ENCODE data around the gene JUNB. TPM values are rescaled to one million over a fixed set of nuclear protein-coding genes. Genes with fewer than 3 reads are reported as not detected.

Gene JUNB
- total and polyA plus RNA-seq, 2 of the 13 experiments (the other 11 are each of a cell fraction or from before 2014, with no cell fraction given): 7.7 to 8.2 TPM

DNA sequence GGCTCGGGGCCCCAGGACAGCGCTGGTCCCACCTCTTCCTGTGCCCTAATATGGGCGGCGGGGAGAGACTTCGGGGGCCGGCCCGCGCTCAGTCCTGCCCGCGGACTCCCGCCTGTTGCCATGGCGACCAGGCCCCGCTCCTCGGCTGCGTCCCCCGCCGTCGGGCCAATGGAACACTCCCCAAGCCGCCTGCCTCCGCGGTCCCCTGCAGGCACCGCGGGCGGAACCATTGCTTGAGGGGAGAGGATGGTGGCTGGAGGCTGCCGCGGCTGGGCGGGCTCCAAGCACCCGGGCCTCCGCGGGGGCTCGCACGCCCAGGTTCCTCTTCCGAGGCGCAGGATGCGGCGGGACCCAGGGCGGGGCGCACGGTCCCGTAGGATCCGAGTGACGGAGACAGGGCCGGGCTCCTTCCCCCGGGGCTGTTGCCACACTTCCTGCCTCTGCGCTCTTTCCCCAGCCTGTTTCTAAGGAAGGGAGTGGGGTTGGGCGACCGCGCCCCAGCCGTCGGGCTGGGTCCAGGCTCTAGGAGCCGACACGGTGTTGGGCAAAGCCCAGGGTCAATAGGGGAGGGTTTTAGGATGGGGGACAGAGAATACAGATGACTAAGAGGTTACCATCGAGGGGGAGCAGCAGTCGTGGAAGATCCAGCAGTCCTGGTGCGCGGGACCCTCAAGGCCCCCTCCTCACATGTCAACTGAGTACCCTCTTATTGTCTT lies 1.2 kb upstream of the JUNB start (continued):
- TF ChIP-seq HNF1A (IDR thresholded peaks at IDR 0.05; ENCODE audit: low read depth) (no peak), HNF1A (CRISPR knock-in tag; IDR thresholded peaks at IDR 0.05; ENCODE audit: borderline replicate concordance) (no peak), U2AF2 (IDR thresholded peaks at IDR 0.05; ENCODE audit: low read depth, low read length) (peak; percentile 93; the same call in 1 of the 2 replicates), ZNF639 (CRISPR knock-in tag; conservative IDR thresholded peaks at IDR 0.05) (peak; percentile 54; the same call in 1 of the 2 replicates), KAT8 (CRISPR knock-in tag; IDR thresholded peaks at IDR 0.05) (peak; percentile 61), ELF3 (CRISPR knock-in tag; IDR thresholded peaks at IDR 0.05) (no peak; the same call in 1 of the 2 replicates), ZNF614 (CRISPR knock-in tag; IDR thresholded peaks at IDR 0.05; ENCODE audit: borderline replicate concordance) (0 out of 2 replicates have a peak, but pooled peaks have one; percentile 30), TBP (CRISPR knock-in tag; IDR thresholded peaks at IDR 0.05) (no peak), ISX (CRISPR knock-in tag; conservative IDR thresholded peaks at IDR 0.05) (no peak), ZNF598 (CRISPR knock-in tag; IDR thresholded peaks at IDR 0.05; ENCODE audit: borderline replicate concordance) (no peak)
- TF ChIP-seq, protein P1, sequence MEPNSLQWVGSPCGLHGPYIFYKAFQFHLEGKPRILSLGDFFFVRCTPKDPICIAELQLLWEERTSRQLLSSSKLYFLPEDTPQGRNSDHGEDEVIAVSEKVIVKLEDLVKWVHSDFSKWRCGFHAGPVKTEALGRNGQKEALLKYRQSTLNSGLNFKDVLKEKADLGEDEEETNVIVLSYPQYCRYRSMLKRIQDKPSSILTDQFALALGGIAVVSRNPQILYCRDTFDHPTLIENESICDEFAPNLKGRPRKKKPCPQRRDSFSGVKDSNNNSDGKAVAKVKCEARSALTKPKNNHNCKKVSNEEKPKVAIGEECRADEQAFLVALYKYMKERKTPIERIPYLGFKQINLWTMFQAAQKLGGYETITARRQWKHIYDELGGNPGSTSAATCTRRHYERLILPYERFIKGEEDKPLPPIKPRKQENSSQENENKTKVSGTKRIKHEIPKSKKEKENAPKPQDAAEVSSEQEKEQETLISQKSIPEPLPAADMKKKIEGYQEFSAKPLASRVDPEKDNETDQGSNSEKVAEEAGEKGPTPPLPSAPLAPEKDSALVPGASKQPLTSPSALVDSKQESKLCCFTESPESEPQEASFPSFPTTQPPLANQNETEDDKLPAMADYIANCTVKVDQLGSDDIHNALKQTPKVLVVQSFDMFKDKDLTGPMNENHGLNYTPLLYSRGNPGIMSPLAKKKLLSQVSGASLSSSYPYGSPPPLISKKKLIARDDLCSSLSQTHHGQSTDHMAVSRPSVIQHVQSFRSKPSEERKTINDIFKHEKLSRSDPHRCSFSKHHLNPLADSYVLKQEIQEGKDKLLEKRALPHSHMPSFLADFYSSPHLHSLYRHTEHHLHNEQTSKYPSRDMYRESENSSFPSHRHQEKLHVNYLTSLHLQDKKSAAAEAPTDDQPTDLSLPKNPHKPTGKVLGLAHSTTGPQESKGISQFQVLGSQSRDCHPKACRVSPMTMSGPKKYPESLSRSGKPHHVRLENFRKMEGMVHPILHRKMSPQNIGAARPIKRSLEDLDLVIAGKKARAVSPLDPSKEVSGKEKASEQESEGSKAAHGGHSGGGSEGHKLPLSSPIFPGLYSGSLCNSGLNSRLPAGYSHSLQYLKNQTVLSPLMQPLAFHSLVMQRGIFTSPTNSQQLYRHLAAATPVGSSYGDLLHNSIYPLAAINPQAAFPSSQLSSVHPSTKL (CRISPR knock-in tag; IDR thresholded peaks at IDR 0.05): no peak; the same call in 1 of the 2 replicates
- TF ChIP-seq, protein P2, sequence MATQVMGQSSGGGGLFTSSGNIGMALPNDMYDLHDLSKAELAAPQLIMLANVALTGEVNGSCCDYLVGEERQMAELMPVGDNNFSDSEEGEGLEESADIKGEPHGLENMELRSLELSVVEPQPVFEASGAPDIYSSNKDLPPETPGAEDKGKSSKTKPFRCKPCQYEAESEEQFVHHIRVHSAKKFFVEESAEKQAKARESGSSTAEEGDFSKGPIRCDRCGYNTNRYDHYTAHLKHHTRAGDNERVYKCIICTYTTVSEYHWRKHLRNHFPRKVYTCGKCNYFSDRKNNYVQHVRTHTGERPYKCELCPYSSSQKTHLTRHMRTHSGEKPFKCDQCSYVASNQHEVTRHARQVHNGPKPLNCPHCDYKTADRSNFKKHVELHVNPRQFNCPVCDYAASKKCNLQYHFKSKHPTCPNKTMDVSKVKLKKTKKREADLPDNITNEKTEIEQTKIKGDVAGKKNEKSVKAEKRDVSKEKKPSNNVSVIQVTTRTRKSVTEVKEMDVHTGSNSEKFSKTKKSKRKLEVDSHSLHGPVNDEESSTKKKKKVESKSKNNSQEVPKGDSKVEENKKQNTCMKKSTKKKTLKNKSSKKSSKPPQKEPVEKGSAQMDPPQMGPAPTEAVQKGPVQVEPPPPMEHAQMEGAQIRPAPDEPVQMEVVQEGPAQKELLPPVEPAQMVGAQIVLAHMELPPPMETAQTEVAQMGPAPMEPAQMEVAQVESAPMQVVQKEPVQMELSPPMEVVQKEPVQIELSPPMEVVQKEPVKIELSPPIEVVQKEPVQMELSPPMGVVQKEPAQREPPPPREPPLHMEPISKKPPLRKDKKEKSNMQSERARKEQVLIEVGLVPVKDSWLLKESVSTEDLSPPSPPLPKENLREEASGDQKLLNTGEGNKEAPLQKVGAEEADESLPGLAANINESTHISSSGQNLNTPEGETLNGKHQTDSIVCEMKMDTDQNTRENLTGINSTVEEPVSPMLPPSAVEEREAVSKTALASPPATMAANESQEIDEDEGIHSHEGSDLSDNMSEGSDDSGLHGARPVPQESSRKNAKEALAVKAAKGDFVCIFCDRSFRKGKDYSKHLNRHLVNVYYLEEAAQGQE (IDR thresholded peaks at IDR 0.05; ENCODE audit: borderline replicate concordance in 1 of 2, low read depth in 1 of 2, low read length in 2 of 2): no peak
- TF ChIP-seq, protein P3, sequence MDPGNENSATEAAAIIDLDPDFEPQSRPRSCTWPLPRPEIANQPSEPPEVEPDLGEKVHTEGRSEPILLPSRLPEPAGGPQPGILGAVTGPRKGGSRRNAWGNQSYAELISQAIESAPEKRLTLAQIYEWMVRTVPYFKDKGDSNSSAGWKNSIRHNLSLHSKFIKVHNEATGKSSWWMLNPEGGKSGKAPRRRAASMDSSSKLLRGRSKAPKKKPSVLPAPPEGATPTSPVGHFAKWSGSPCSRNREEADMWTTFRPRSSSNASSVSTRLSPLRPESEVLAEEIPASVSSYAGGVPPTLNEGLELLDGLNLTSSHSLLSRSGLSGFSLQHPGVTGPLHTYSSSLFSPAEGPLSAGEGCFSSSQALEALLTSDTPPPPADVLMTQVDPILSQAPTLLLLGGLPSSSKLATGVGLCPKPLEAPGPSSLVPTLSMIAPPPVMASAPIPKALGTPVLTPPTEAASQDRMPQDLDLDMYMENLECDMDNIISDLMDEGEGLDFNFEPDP (CRISPR knock-in tag; conservative IDR thresholded peaks at IDR 0.05): no peak

Data from HepG2 (cell line).